ENCODE measurements around the gene KANK3.
A peak's percentile ranks its signal among the peaks of the same experiment; 100 is the strongest.
"Not testable (repeated sequence)": the region's sequence is repeated elsewhere in the genome, so short reads cannot be mapped to it uniquely, and the experiment has no call there.

Gene KANK3

GRCh38 chr19:8371011-8371804, 28.1 kb upstream of the KANK3 start:
- no peak for DNase-seq

DNA sequence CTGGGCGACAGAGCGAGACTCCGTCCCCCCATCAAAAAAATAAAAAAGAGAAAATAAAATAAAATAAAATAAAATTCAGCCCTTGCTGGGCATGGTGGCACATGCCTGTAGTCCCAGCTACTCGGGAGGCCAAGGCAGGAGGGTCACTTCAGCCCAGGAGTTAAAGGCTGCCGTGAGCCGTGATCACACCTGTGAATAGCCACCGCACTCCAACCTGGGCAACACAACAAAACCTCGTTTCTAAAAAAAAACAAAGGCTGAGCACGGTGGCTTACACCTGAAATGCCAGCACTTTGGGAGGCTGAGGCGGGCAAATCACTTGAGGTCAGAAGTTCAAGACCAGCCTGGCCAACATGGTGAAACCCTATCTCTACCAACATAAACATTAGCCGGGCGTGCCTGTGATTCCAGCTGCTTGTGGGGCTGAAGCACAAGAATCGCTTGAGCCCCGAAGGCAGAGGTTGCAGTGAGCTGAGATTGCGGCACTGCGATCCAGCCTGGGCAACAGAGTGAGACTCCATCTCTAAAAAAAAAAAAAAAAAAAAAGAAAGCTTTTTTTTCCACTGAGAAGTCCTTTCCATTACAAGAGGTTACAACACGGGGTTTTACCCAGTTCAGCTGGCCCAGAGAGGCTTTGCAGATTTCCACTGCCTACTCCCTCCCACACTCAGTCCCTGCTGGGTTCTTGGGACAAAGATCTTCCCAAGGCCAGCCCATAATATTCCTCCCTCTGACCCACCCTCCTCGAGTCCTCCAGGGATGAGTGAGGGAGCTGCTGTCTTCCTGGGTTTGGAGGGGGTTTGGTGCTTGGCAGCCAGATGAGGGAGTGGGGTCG, 27.3 kb upstream of the KANK3 start:
- no peak for DNase-seq

DNA sequence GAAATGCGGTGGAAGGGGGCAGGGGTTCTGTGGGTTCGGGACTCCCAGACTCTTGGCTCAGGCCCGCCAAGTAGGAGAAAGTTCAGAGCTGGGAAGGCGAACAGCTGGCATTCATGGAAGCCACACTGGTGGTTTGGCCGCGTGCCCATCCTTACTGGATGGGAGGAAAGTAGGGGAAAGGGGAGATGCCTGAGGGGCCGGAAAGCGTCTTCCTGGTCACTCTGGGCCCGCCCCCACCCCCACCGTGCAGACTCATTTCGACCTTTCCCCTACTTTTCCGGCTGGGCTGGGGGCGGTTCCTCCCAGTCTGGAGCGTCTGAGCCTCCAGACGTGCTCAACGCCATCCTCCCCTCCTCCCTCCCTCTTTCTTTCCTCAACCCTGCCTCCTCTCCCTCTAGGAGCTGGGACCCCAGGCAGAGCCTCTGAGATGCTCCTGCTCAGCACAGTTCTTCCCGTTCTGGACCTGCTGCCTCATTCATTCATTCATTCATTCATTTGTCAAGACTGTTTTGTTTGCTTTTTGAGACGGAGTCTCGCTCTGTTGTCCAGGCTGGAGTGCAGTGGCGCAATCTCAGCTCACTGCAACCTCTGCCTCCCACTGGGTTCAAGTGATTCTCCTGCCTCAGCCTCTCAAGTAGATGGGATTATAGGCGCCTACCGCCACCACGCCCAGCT, 24.4 kb upstream of the KANK3 start:
- DNase-seq = peak in 51 of 56 donors; percentile 14 to 90 (median 60)

DNA sequence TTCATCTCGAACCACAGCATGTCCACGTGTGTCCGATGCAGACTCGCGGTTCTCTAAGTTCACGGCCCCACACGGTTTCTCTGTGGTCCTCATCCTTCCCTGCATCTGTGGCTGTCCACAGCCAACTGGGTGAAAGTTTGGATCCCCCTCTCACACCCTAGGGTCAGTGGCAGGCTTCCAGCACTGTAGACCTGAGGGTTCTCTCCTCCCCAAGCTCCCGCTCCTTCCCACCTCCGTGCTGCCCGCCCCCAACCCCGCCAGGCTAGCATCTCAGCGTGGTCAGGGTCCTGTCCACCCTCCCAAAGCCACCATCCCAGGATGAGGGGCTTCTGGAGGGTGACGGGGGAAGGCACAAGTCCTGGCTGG, 23.9 kb upstream of the KANK3 start:
- DNase-seq = peak in 13 of 56 donors; percentile 16 to 68 (median 48)

- no peak for DNase-seq
These were observed 23.1 kb upstream of the KANK3 start for GRCh38 chr19:8366121-8366581.

- DNase-seq = peak in 43 of 56 donors; percentile 6 to 69 (median 35)
These were observed 21.0 kb upstream of the KANK3 start, which contains the start of gene ANGPTL4 for GRCh38 chr19:8363803-8364771. TSS of gene ANGPTL4 (plus strand) at chr19:8364155. CDS start at chr19:8364322, 167 bp downstream.

DNA sequence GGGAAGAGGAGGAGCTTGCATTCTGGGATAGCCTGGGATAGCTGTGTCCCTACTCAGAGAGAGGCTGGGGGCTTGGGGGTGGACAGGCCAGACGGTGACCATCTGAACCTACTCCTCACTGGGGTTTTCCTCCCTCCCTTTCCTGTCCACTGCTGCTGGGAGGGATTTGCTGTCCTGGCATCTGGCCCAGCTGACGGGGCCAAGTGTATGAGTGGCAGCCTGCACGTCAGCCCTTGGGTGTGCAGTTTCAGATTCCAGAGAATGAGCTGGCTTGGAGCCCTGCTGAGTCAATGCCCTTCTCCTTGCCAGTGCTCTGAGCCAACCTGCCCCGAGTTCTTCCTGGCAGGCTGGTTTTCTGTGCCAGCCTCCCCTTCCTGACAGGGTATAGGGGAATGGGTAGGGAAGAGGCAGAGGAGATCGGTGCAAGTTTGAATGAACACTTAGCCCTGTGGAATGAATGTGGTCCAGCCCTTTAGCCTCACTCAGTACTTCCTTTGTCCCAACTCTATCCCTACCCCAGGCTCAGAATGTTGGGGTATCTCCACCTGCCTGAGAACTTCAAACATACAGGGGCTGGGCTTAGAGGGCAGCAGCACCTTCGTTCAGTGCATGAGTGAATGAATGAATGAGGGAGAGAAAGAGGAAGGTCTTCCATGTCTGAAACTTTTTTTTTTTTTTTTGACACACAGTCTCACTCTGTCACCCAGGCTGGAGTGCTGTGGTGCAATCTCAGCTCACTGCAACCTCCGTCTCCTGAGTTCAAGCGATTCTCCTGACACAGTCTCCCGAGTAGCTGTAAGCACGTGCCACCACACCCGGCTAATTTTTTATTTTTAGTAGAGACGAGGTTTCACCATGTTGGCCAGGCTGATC, 19.1 kb upstream of the KANK3 start:
- DNase-seq = peak in 52 of 56 donors; percentile 2 to 95 (median 58)

GRCh38 chr19:8360196-8360595, 17.1 kb upstream of the KANK3 start:
- no peak for DNase-seq

DNA sequence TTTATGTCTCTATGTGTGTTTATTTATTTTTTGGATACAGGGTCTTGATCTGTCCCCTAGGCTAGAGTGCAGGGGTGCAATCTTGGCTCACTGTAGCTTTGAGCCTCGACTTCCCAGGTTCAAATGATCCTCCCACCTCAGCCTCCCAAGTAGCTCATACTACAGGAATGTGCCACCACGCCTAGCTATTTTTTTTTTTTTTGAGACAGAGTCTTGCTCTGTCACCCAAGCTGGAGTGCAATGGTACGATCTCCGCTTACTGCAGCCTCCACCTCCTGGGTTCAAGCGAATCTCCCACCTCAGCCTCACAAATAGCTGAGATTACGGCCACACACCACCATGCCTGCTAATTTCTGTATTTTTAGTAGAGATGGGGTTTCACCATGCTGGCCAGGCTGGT, 15.9 kb upstream of the KANK3 start:
- no peak for DNase-seq

GRCh38 chr19:8357007-8357521, 14.0 kb upstream of the KANK3 start:
- no peak for DNase-seq

- DNase-seq = no peak
These were observed 12.8 kb upstream of the KANK3 start for GRCh38 chr19:8355631-8356402.

GRCh38 chr19:8352845-8353244, 9.8 kb upstream of the KANK3 start:
- DNase-seq = not testable (repeated sequence)

DNA sequence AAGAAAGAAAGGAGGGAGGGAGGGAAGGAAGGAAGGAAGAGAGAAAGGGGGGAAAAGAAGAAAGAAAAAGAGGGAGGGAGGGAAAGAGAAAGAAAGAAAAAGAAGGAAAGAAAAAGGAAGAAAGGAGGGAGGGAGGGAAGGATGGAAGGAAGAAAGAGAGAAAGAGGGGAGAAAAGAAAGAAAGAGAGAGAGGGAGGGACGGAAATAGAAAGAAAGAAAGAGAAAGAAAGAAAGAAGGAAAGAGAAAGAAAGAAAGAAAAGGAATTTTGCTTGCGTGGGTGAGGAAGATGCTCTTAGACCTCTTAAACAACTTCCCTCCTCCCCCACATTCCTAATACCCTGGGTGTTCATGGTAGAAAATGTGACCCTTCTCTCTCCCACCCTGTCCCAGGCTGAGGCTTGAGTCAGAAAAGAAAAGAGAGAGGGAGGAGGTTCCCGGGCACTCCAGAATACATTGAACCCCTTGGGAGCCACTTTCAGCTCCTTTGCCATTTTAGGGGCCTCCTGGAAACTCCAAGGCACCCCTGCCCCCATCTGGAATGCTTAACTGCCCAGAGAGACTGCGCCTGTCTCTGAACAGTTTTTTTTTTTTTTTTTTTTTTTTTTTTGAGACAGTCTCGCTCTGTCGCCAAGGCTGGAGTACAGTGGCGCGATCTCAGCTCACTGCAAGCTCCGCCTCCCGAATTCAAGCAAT, 9.2 kb upstream of the KANK3 start:
- no peak for DNase-seq

- DNase-seq = not testable (repeated sequence)
These were observed 6.7 kb upstream of the KANK3 start for GRCh38 chr19:8349629-8350372.

DNA sequence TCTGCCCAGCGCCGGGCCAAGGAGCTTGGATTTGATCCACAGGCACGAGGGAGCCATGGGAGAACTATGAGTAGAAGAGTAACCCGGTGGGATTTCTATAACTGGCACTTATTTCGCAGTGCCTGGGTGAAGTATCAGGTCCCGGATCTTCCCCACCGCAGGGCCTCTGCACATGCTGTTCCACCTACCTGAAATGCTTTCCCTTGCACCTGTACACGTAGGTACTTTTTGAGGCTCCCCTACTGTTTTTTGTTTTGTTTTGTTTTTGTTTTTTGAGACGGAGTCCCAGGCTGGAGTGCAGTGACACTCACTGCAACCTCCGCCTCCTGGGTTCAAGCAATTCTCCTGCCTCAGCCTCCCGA, 402 bp upstream of the KANK3 start:
- DNase-seq = no peak

DNA sequence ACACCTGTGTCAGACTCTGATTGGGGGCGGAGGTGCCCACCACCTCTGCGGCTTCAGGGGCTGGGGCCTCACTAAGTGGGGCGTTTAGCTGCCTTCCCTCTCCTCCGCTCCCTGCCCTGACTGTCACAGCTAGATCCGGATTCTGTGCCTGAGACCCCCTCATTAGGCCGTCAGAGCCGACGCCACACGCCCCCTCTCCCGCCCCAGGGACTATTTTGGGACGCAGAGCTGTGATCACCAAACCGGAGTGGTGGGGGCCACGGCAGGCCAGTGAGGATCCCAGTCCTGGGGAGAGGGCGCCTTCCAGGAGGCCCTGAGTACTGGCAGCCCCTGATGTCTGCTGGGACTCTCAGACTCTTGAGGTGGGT, 762 bp downstream of the KANK3 start:
- no peak for DNase-seq

- DNase-seq = not testable (repeated sequence)
These were observed 1.6 kb downstream of the KANK3 start for GRCh38 chr19:8341504-8341903.
